Endothelial cell of umbilical vein (primary cell): ENCODE data around the gene ADAMTS17. TPM values are rescaled to one million over a fixed set of nuclear protein-coding genes. Genes with fewer than 3 reads are reported as not detected.

ENCODE experiments used
- BruUV-seq: library from RNA; stranded (reverse); fragments of 400-500 nt; replicated peaks from 2 replicates; lab custom pipeline; 2021; lab: Mats Ljungman, UMichigan
- CTCF ChIA-PET: fragments of 300-600, 350-600 bp; sonication (Branson Sonifier 250); formaldehyde crosslinking; loops from one replicate; lab custom pipeline; 2021; ENCODE audit warnings: antibody characterized with exemption, inconsistent platforms; lab: Charles Lee
- POLR2A ChIA-PET: fragments of 300-600, 350-600 bp; sonication (Branson Sonifier 250); formaldehyde crosslinking; loops from one replicate; lab custom pipeline; 2021; ENCODE audit warnings: antibody characterized with exemption, inconsistent platforms; lab: Charles Lee
- DNase-seq: peaks from one replicate; pipeline ENCODE4 v3.0.0-alpha.2; 2011; ENCODE audit warnings: low read depth, low spot score
- FAIRE-seq: peaks from 2 replicates; lab custom pipeline; 2011; peaks lifted over from hg19 to GRCh38; lab: Jason Lieb, UNC
- H2AFZ ChIP-seq: 2 replicates; pipeline ENCODE4 v1.6.0; 2012; ENCODE audit warnings: low read depth, low read length, control low read depth, inconsistent platforms
- H3K27ac ChIP-seq: 2 replicates; pipeline ENCODE4 v1.5.1; 2011; ENCODE audit warnings: low read depth, mild to moderate bottlenecking, control low read depth, low read length, moderate library complexity; ENCODE audit not compliant: insufficient read depth
- H3K27me3 ChIP-seq, 2 experiments: 2 replicates each; pipeline versions ENCODE4 v1.6.0 to v1.6.1; 2011; ENCODE audit warnings: low read length in 2 of 2, mixed read lengths in 1 of 2; ENCODE audit not compliant: control insufficient read depth in 2 of 2, insufficient read depth in 2 of 2
- H3K36me3 ChIP-seq, 2 experiments: 2 replicates in 1 of 2; 3 replicates in 1 of 2; pipeline ENCODE4 v1.5.1; 2011; ENCODE audit warnings: low read length in 2 of 2, mild to moderate bottlenecking in 1 of 2, moderate library complexity in 1 of 2; ENCODE audit not compliant: control insufficient read depth in 2 of 2, insufficient read depth in 2 of 2; ENCODE audit errors: extremely low read depth in 1 of 2
- H3K4me1 ChIP-seq: 3 replicates; pipeline ENCODE4 v1.5.1; 2011; ENCODE audit warnings: mild to moderate bottlenecking, low read length; ENCODE audit not compliant: control insufficient read depth, insufficient read depth; ENCODE audit errors: extremely low read depth
- H3K4me2 ChIP-seq: 2 replicates; pipeline ENCODE4 v1.6.1; 2011; ENCODE audit warnings: low read length, control low read depth, mixed read lengths; ENCODE audit not compliant: insufficient read depth
- H3K4me3 ChIP-seq, 3 experiments: fragments of 200-600 bp in 1 of 3; sonication (generic), shearing (Covaris generic) in 1 of 3; replicated peaks in 1 of 3; 2 replicates each; pipeline ENCODE4 v1.5.1; 2011 to 2016; ENCODE audit warnings: control low read depth in 3 of 3, low read length in 3 of 3, mild to moderate bottlenecking in 2 of 3, inconsistent platforms in 1 of 3, low read depth in 1 of 3, moderate library complexity in 1 of 3; ENCODE audit not compliant: insufficient read depth in 1 of 3
- H3K79me2 ChIP-seq: 2 replicates; pipeline ENCODE4 v1.6.0; 2012; ENCODE audit warnings: low read length, inconsistent platforms; ENCODE audit not compliant: control insufficient read depth, insufficient read depth
- H3K9ac ChIP-seq: replicated peaks from 2 replicates; pipeline ENCODE3; 2011; ENCODE audit warnings: low read length, control low read depth; ENCODE audit not compliant: insufficient read depth; ENCODE audit errors: extremely low read depth
- H3K9me1 ChIP-seq: replicated peaks from 3 replicates; pipeline ENCODE4 v1.6.0; 2011; ENCODE audit warnings: mild to moderate bottlenecking, low read length; ENCODE audit not compliant: control insufficient read depth, insufficient read depth; ENCODE audit errors: extremely low read depth
- H3K9me3 ChIP-seq: replicated peaks from 2 replicates; pipeline ENCODE4 v1.5.1; 2012; ENCODE audit warnings: low read length, inconsistent platforms; ENCODE audit not compliant: control insufficient read depth, insufficient read depth
- H4K20me1 ChIP-seq: replicated peaks from 2 replicates; pipeline ENCODE3; 2011; ENCODE audit warnings: mild to moderate bottlenecking, low read length; ENCODE audit not compliant: control insufficient read depth, insufficient read depth; ENCODE audit errors: extremely low read depth
- FOS ChIP-seq: IDR thresholded peaks from 2 replicates; pipeline ENCODE4 v1.6.1; 2011; ENCODE audit warnings: mild to moderate bottlenecking, low read length, moderate library complexity, borderline replicate concordance; ENCODE audit not compliant: insufficient read depth
- GATA2 ChIP-seq: IDR thresholded peaks from 2 replicates; pipeline ENCODE4 v1.7.0; 2011; ENCODE audit warnings: low read depth, mild to moderate bottlenecking, moderate library complexity, mixed read lengths, low read length; ENCODE audit not compliant: insufficient read length, insufficient read depth
- JUN ChIP-seq: IDR thresholded peaks from 2 replicates; pipeline ENCODE4 v1.6.1; 2011; ENCODE audit warnings: borderline replicate concordance, low read depth; ENCODE audit not compliant: insufficient read length, insufficient read depth
- MYC ChIP-seq: IDR thresholded peaks from one replicate; pipeline ENCODE4 v1.6.1; 2011; ENCODE audit warnings: mild to moderate bottlenecking, low read depth, low read length
- POLR2A ChIP-seq: IDR thresholded peaks from 2 replicates; pipeline ENCODE4 v1.6.1; 2012; ENCODE audit warnings: low read depth, mild to moderate bottlenecking, control low read depth, low read length
- POLR2AphosphoS5 ChIP-seq: IDR thresholded peaks from 2 replicates; pipeline ENCODE4 v1.6.1; 2012; ENCODE audit warnings: low read depth, mild to moderate bottlenecking, control low read depth, low read length, moderate library complexity; ENCODE audit not compliant: insufficient read depth
- dilution Hi-C: fragments of 300-500 bp; cut with MboI; formaldehyde crosslinking; loops from one replicate; pipeline ENCODE4 v1.15.0; 2019; ENCODE audit warnings: low sequenced_read_pairs; ENCODE audit not compliant: extremely low pct_ligation_motif_present
- intact Hi-C: fragments of 100-400 bp; cut with micrococcal nuclease; formaldehyde crosslinking; loops from one replicate; pipeline ENCODE4 v1.10.0; 2022
- polyA plus RNA-seq, 4 experiments: library from polyadenylated mRNA; depleted of rRNA in 3 of 4; stranded (reverse) in 3 of 4; unstranded in 1 of 4; fragments of >200 nt; gene quantifications; 2 replicates each; pipeline versions ENCODE4 v1.2.1 to v1.2.3, GENCODE V29; 2011 to 2012; ENCODE audit warnings: missing spikeins in 1 of 4
- total RNA-seq: library from RNA; stranded (reverse); gene quantifications from 2 replicates; pipeline ENCODE4 v1.2.3, GENCODE V29; 2021
- TF ChIP-seq, protein P1 (sequence below), 2 donors: IDR thresholded peaks; 1 replicate in 1 of 2; 2 replicates in 1 of 2; pipeline ENCODE4 v1.5.1; 2011; ENCODE audit warnings: low read length in 2 of 2, mild to moderate bottlenecking in 2 of 2, moderate library complexity in 2 of 2, control low read depth in 1 of 2, inconsistent platforms in 1 of 2, low read depth in 1 of 2; ENCODE audit not compliant: insufficient read depth in 1 of 2; ENCODE audit errors: extremely low read depth in 1 of 2

ADAMTS17 gene
- total and polyA plus RNA-seq, 2 donors (not counting 3 experiments of a cell fraction or from before 2014, with no cell fraction given) = 0.12 TPM; not detected in 1

GRCh38 chr15:99958426-99959097, 383.2 kb downstream of the ADAMTS17 start:
- CTCF ChIA-PET = no interaction called here

More at GRCh38 chr15:99958426-99959097, 383.2 kb downstream of the ADAMTS17 start:
- no peaks in the 10 kb centered on the region for H3K27me3 ChIP-seq
- H3K79me2 ChIP-seq = no peaks in the 10 kb centered on the region
- no peak overlapping the region for H3K4me3 ChIP-seq
- H3K9me1 ChIP-seq = no peaks in the 10 kb centered on the region
- DNase-seq (no peak), FAIRE-seq (no peak)
- intact Hi-C loops (no loop called here), dilution Hi-C loops (no loop called here)
- no peaks in the 10 kb centered on the region for H3K4me1 ChIP-seq
- no peak overlapping the region for H3K27ac ChIP-seq
- H3K9me3 ChIP-seq = no peaks in the 10 kb centered on the region
- POLR2A ChIA-PET = no interaction called here
- H2AFZ ChIP-seq = no peak overlapping the region
- no peak overlapping the region for H3K4me2 ChIP-seq
- BruUV-seq = no TSS peak
- H3K36me3 ChIP-seq = no peaks in the 10 kb centered on the region
- H3K9ac ChIP-seq = no peak overlapping the region
- TF ChIP-seq GATA2 (no peak), JUN (no peak), FOS (no peak), POLR2AphosphoS5 (no peak), POLR2A (no peak), MYC (no peak)
- TF ChIP-seq, protein P1, sequence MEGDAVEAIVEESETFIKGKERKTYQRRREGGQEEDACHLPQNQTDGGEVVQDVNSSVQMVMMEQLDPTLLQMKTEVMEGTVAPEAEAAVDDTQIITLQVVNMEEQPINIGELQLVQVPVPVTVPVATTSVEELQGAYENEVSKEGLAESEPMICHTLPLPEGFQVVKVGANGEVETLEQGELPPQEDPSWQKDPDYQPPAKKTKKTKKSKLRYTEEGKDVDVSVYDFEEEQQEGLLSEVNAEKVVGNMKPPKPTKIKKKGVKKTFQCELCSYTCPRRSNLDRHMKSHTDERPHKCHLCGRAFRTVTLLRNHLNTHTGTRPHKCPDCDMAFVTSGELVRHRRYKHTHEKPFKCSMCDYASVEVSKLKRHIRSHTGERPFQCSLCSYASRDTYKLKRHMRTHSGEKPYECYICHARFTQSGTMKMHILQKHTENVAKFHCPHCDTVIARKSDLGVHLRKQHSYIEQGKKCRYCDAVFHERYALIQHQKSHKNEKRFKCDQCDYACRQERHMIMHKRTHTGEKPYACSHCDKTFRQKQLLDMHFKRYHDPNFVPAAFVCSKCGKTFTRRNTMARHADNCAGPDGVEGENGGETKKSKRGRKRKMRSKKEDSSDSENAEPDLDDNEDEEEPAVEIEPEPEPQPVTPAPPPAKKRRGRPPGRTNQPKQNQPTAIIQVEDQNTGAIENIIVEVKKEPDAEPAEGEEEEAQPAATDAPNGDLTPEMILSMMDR (IDR thresholded peaks at IDR 0.05; ENCODE audit: extremely low read depth in 1 of 2, insufficient read depth in 1 of 2, low read depth in 1 of 2, low read length in 2 of 2) = no peak
- H4K20me1 ChIP-seq = no peaks in the 10 kb centered on the region
